Activated naive CD8-positive, alpha-beta T cell (primary cell): ENCODE results near the gene OR9G4.

ENCODE experiments used
- H3K27ac Mint-ChIP-seq: one replicate; pipeline ENCODE4 v1.8.0; 2021; ENCODE audit warnings: mixed read lengths
- H3K27me3 Mint-ChIP-seq: one replicate; pipeline ENCODE4 v1.8.0; 2021; ENCODE audit warnings: mixed read lengths
- H3K36me3 Mint-ChIP-seq: one replicate; pipeline ENCODE4 v1.8.0; 2021; ENCODE audit warnings: mixed read lengths
- H3K4me1 Mint-ChIP-seq: one replicate; pipeline ENCODE4 v1.8.0; 2021; ENCODE audit warnings: low read depth, mixed read lengths
- H3K4me3 Mint-ChIP-seq: one replicate; pipeline ENCODE4 v1.8.0; 2021; ENCODE audit warnings: mild to moderate bottlenecking, mixed read lengths
- H3K9me3 Mint-ChIP-seq: one replicate; pipeline ENCODE4 v1.8.0; 2021; ENCODE audit warnings: low read depth, mixed read lengths

The OR9G4 gene

DNA sequence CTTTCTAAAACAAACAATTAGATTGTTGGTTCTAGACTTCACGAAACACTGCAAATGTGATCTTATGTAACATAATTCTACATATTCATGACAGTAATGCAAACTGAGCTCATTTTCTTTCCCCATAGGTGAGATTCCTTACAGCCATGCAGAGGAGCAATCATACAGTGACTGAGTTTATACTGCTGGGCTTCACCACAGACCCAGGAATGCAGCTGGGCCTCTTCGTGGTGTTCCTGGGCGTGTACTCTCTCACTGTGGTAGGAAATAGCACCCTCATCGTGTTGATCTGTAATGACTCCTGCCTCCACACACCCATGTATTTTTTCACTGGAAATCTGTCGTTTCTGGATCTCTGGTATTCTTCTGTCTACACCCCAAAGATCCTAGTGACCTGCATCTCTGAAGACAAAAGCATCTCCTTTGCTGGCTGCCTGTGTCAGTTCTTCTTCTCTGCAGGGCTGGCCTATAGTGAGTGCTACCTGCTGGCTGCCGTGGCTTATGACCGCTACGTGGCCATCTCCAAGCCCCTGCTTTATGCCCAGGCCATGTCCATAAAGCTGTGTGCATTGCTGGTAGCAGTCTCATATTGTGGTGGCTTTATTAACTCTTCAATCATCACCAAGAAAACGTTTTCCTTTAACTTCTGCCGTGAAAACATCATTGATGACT, 48.1 kb downstream of the OR9G4 start:
- H3K9me3 Mint-ChIP-seq = peaks cover 9% of the 10 kb centered on the region
- no peak overlapping the region for H3K27ac Mint-ChIP-seq
- H3K4me3 Mint-ChIP-seq = no peak overlapping the region
- no peaks in the 10 kb centered on the region for H3K4me1 Mint-ChIP-seq
- H3K27me3 Mint-ChIP-seq = no peaks in the 10 kb centered on the region
- H3K36me3 Mint-ChIP-seq = no peaks in the 10 kb centered on the region

DNA sequence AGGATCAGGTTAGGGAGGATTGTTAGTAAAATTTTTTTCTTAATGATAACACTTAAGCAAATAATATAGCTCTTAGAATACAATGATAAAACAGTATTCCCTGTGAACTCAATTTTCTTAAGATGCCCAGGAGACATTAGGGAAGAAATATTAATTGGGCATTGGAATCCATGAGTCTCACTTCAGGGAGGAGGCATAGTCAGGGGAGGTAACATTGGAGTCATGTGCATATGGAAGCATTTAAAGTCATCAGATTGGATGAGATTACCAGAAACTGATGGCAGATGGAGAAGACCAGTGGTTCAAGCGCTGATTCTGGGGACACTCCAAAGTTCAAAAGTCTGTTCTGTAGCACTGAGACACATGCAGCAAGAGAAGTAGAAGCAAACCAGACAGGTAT, 49.7 kb downstream of the OR9G4 start, which contains the start of gene OR9G1:
Gene OR9G1 (plus strand): TSS at position 301 of the 400 bp plus-strand sequence. CDS start 1,293 bp downstream, outside the sequence.
- Mint-ChIP-seq H3K4me3 (no peak within 1 kb of the TSS), H3K36me3 (no peaks in the 10 kb centered on the region), H3K4me1 (no peaks in the 10 kb centered on the region), H3K9me3 (peaks cover 13% of the 10 kb centered on the region), H3K27ac (no peak within 1 kb of the TSS), H3K27me3 (no peaks in the 10 kb centered on the region)

DNA sequence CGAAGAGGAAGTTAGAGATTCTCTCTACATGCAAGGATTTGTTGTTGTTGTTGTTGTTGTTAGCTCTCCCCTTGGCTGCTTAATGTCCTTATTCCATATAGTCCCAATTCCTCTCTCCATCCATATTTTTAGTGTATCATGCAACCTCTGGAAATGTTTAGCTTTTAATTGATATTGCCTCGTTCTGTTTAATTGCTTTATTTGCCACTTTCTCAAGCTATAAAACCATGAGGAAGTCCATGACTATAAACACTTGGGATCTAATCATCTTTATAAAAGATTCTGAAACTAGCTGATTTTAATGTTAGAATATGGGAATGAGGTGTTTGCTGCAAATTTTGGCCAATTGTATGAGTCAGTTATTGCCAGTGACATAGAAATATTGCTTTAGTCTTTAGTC, 55.1 kb downstream of the OR9G4 start:
- no peaks in the 10 kb centered on the region for H3K36me3 Mint-ChIP-seq
- H3K9me3 Mint-ChIP-seq = peaks cover 5% of the 10 kb centered on the region
- H3K4me1 Mint-ChIP-seq = no peaks in the 10 kb centered on the region
- H3K27ac Mint-ChIP-seq = no peak overlapping the region
- no peak overlapping the region for H3K4me3 Mint-ChIP-seq
- H3K27me3 Mint-ChIP-seq = no peaks in the 10 kb centered on the region
